B cell (primary cell): ENCODE results near the gene SCN1A. TPM values are rescaled to one million over a fixed set of nuclear protein-coding genes. Genes with fewer than 3 reads are reported as not detected.

ENCODE experiments used
- ATAC-seq: fragments of 200-7000 bp; cut with Tn5 transposase; one replicate; pipeline ENCODE4 v1.10.0; 2021; ENCODE audit warnings: low read depth, mild to moderate bottlenecking, moderate number of reproducible peaks, moderate library complexity
- CTCF ChIA-PET: fragments of 350-600 bp; sonication (Branson Sonifier 250); formaldehyde crosslinking; loops from one replicate; lab custom pipeline; 2021; ENCODE audit warnings: antibody characterized with exemption, inconsistent platforms; lab: Charles Lee
- POLR2A ChIA-PET: fragments of 350-600 bp; sonication (Branson Sonifier 250); formaldehyde crosslinking; loops from one replicate; lab custom pipeline; 2021; ENCODE audit warnings: antibody characterized with exemption; lab: Charles Lee
- DNase-seq: peaks from one replicate; pipeline ENCODE4 v3.0.0; 2013
- H2AFZ ChIP-seq: 2 replicates; pipeline ENCODE4 v1.6.1; 2012; ENCODE audit warnings: mild to moderate bottlenecking, low read depth, low read length; ENCODE audit not compliant: insufficient read depth, poor library complexity, severe bottlenecking
- H3K27ac ChIP-seq, 2 donors: 1 replicate in 1 of 2; 2 replicates in 1 of 2; pipeline ENCODE4 v1.5.1; 2012 to 2013; ENCODE audit warnings: low read length in 2 of 2, mild to moderate bottlenecking in 2 of 2, moderate library complexity in 1 of 2
- H3K27me3 ChIP-seq, 4 experiments: fragments of 200-600 bp in 1 of 4; sonication (generic) in 1 of 4; replicated peaks in 1 of 4; 1 replicate in 2 of 4; 2 replicates in 2 of 4; pipeline versions ENCODE4 v1.6.1 to v1.7.0; 2013 to 2016; ENCODE audit warnings: low read length in 3 of 4, mild to moderate bottlenecking in 2 of 4, mixed read lengths in 1 of 4, moderate library complexity in 1 of 4; ENCODE audit not compliant: insufficient read depth in 4 of 4, control insufficient read depth in 3 of 4; ENCODE audit errors: control extremely low read depth in 1 of 4
- H3K36me3 ChIP-seq, 2 experiments: replicated peaks in 1 of 2; 1 replicate in 1 of 2; 2 replicates in 1 of 2; pipeline versions ENCODE4 v1.6.1 to v1.7.1; 2013; ENCODE audit warnings: low read length in 1 of 2; ENCODE audit not compliant: insufficient read depth in 2 of 2, control insufficient read depth in 1 of 2; ENCODE audit errors: control extremely low read depth in 1 of 2, extremely low read depth in 1 of 2
- H3K4me1 ChIP-seq, 2 donors: fragments of 200-600 bp in 1 of 2; sonication (generic) in 1 of 2; 1 replicate in 1 of 2; 2 replicates in 1 of 2; pipeline versions ENCODE4 v1.5.1 to v1.6.1; 2013 to 2017; ENCODE audit warnings: low read length in 2 of 2; ENCODE audit not compliant: control insufficient read depth in 2 of 2, insufficient read depth in 2 of 2
- H3K4me2 ChIP-seq: replicated peaks from 2 replicates; pipeline ENCODE3; 2012; ENCODE audit warnings: mild to moderate bottlenecking, low read depth, low read length; ENCODE audit not compliant: poor library complexity, severe bottlenecking
- H3K4me3 ChIP-seq, 5 experiments: fragments of 200-600 bp in 1 of 5; sonication (generic) in 1 of 5; 1 replicate in 3 of 5; 2 replicates in 2 of 5; pipeline versions ENCODE4 v1.5.1 to v1.7.0; 2011 to 2016; ENCODE audit warnings: low read length in 4 of 5, mild to moderate bottlenecking in 4 of 5, low read depth in 2 of 5, control low read depth in 1 of 5, moderate library complexity in 1 of 5; ENCODE audit not compliant: insufficient read depth in 1 of 5; ENCODE audit errors: control extremely low read depth in 1 of 5, extremely low read depth in 1 of 5
- H3K79me2 ChIP-seq: fragments of 200-600 bp; sonication (generic); one replicate; pipeline ENCODE4 v1.6.0; 2016; ENCODE audit warnings: low read length; ENCODE audit not compliant: control insufficient read depth, insufficient read depth
- H3K9ac ChIP-seq: fragments of 200-600 bp; sonication (generic); 2 replicates; pipeline ENCODE4 v1.6.1; 2017; ENCODE audit warnings: mild to moderate bottlenecking, low read length, moderate library complexity
- H3K9me3 ChIP-seq, 3 donors: one replicate each; pipeline versions ENCODE4 v1.6.1 to v1.7.1; 2013; ENCODE audit warnings: low read length in 2 of 3; ENCODE audit not compliant: control insufficient read depth in 2 of 3, insufficient read depth in 1 of 3; ENCODE audit errors: control extremely low read depth in 1 of 3
- H4K20me1 ChIP-seq: 2 replicates; pipeline ENCODE4 v1.6.0; 2012; ENCODE audit warnings: mild to moderate bottlenecking, low read length; ENCODE audit not compliant: insufficient read depth, control insufficient read depth, poor library complexity, severe bottlenecking
- H3K27ac Mint-ChIP-seq: one replicate; pipeline ENCODE4 v1.8.0; 2021; ENCODE audit warnings: mixed read lengths
- H3K27me3 Mint-ChIP-seq: one replicate; pipeline ENCODE4 v1.8.0; 2021; ENCODE audit warnings: mixed read lengths
- H3K4me1 Mint-ChIP-seq: one replicate; pipeline ENCODE4 v1.8.0; 2021; ENCODE audit warnings: mixed read lengths
- H3K4me3 Mint-ChIP-seq: one replicate; pipeline ENCODE4 v1.8.0; 2021; ENCODE audit warnings: mixed read lengths
- H3K9me3 Mint-ChIP-seq: one replicate; pipeline ENCODE4 v1.8.0; 2022; ENCODE audit warnings: mixed read lengths; ENCODE audit not compliant: insufficient read depth
- CTCF ChIP-seq: fragments of 200-600 bp; IDR thresholded peaks from one replicate; pipeline ENCODE4 v1.8.0; 2022; ENCODE audit warnings: antibody characterized with exemption, mild to moderate bottlenecking
- EZH2 ChIP-seq: IDR thresholded peaks from 2 replicates; pipeline ENCODE4 v1.6.1; 2012; ENCODE audit warnings: borderline replicate concordance, low read depth, mild to moderate bottlenecking, moderate library complexity, low read length; ENCODE audit not compliant: insufficient read depth, poor library complexity, severe bottlenecking
- WGBS: methylation state at CpG from one replicate; pipeline ENCODE4 v1.1.5; 2013; ENCODE audit warnings: missing lambda C conversion rate; ENCODE audit not compliant: insufficient coverage; 5-methylcytosine and 5-hydroxymethylcytosine counted together
- intact Hi-C: fragments of 100-400 bp; cut with micrococcal nuclease; formaldehyde crosslinking; loops from one replicate; pipeline ENCODE4 v1.10.0; 2022
- polyA plus RNA-seq: library from polyadenylated mRNA; depleted of rRNA; stranded (reverse); fragments of >200 nt; gene quantifications from 2 replicates; pipeline ENCODE4 v1.2.3, GENCODE V29; 2012
- total RNA-seq, 2 donors: library from RNA; stranded (reverse); fragments of 120-200 nt in 1 of 2; gene quantifications; 1 replicate in 1 of 2; 2 replicates in 1 of 2; pipeline versions ENCODE4 v1.2.3 to v1.2.4, GENCODE V29; 2013 to 2022

The SCN1A gene
- total and polyA plus RNA-seq, 2 donors (not counting 1 experiment from before 2014, with no cell fraction given) = not detected

- ChIA-PET POLR2A (no interaction called here), CTCF (no interaction called here)
- H3K4me1 Mint-ChIP-seq = no peaks in the 10 kb centered on the region
- TF ChIP-seq CTCF = no peak
- TF ChIP-seq EZH2 = no peak
- no peak overlapping the region for H3K4me3 Mint-ChIP-seq
- H3K4me2 ChIP-seq = no peak overlapping the region
- H4K20me1 ChIP-seq = no peaks in the 10 kb centered on the region
- intact Hi-C loops = no loop called here
- H3K79me2 ChIP-seq = no peaks in the 10 kb centered on the region
- ATAC-seq (no peak), DNase-seq (no peak)
- H3K4me1 ChIP-seq = no peaks in the 10 kb centered on the region
- H3K9me3 Mint-ChIP-seq = no peaks in the 10 kb centered on the region
- H3K27me3 ChIP-seq = peaks cover 0 to 3% (median 0%) of the 10 kb centered on the region in 4 experiments
- no peak overlapping the region for H2AFZ ChIP-seq
- H3K4me3 ChIP-seq = no peak overlapping the region
- no CpG with 5 or more reads among the region's 1 CpG for WGBS
- no peak overlapping the region for H3K27ac ChIP-seq
- H3K9me3 ChIP-seq = peaks cover 0 to 6% (median 0%) of the 10 kb centered on the region in 3 donors
- H3K36me3 ChIP-seq = no peaks in the 10 kb centered on the region
- no peak overlapping the region for H3K9ac ChIP-seq
- no peak overlapping the region for H3K27ac Mint-ChIP-seq
- H3K27me3 Mint-ChIP-seq = peaks cover 38% of the 10 kb centered on the region
Measured at GRCh38 chr2:165970663-165971062, 157.2 kb downstream of the SCN1A start.

GRCh38 chr2:165969227-165969626 is 158.6 kb downstream of the SCN1A start:
- TF ChIP-seq CTCF (no peak), EZH2 (no peak)
- Mint-ChIP-seq H3K27me3 (peaks cover 36% of the 10 kb centered on the region), H3K4me3 (no peak overlapping the region), H3K9me3 (no peaks in the 10 kb centered on the region), H3K4me1 (no peaks in the 10 kb centered on the region), H3K27ac (no peak overlapping the region)
- DNase-seq (no peak), ATAC-seq (no peak)
- no peak overlapping the region for H3K4me3 ChIP-seq
- H3K9ac ChIP-seq = no peak overlapping the region
- H3K27ac ChIP-seq = no peak overlapping the region
- H4K20me1 ChIP-seq = no peaks in the 10 kb centered on the region
- no CpG with 5 or more reads among the region's 2 CpGs for WGBS
- H3K4me2 ChIP-seq = no peak overlapping the region
- ChIA-PET CTCF (no interaction called here), POLR2A (no interaction called here)
- H3K27me3 ChIP-seq = peaks cover 0 to 3% (median 0%) of the 10 kb centered on the region in 4 experiments
- H3K9me3 ChIP-seq = peaks cover 0 to 6% (median 0%) of the 10 kb centered on the region in 3 donors
- no peaks in the 10 kb centered on the region for H3K36me3 ChIP-seq
- H3K4me1 ChIP-seq = no peaks in the 10 kb centered on the region
- no peaks in the 10 kb centered on the region for H3K79me2 ChIP-seq
- no peak overlapping the region for H2AFZ ChIP-seq
- intact Hi-C loops = no loop called here
